Panc1 (cell line): ENCODE results near the gene KRT5.

Experiments
- POLR2AphosphoS5 ChIP-seq: IDR thresholded peaks from 2 replicates; pipeline ENCODE4 v1.6.1; 2012; ENCODE audit warnings: mild to moderate bottlenecking, low read depth, low read length, moderate library complexity
- SIN3A ChIP-seq: IDR thresholded peaks from 2 replicates; pipeline ENCODE4 v1.6.1; 2012; ENCODE audit warnings: low read depth, mild to moderate bottlenecking, low read length, moderate library complexity, borderline replicate concordance; ENCODE audit not compliant: insufficient read depth
- TCF7L2 ChIP-seq: IDR thresholded peaks from 2 replicates; pipeline ENCODE4 v1.6.1; 2011; ENCODE audit warnings: mild to moderate bottlenecking, low read depth, low read length, inconsistent platforms
- TF ChIP-seq, protein P1 (sequence below): fragments of 450-650 bp; IDR thresholded peaks from 2 replicates; pipeline ENCODE4 v1.5.1; 2017; ENCODE audit warnings: mild to moderate bottlenecking
- TF ChIP-seq, protein P2 (sequence below), 2 experiments: IDR thresholded peaks; 2 replicates each; pipeline ENCODE4 v1.6.1; 2011 to 2012; ENCODE audit warnings: low read depth in 2 of 2, control low read depth in 1 of 2, low read length in 1 of 2, mild to moderate bottlenecking in 1 of 2, moderate library complexity in 1 of 2; ENCODE audit not compliant: insufficient read depth in 1 of 2

DNA sequence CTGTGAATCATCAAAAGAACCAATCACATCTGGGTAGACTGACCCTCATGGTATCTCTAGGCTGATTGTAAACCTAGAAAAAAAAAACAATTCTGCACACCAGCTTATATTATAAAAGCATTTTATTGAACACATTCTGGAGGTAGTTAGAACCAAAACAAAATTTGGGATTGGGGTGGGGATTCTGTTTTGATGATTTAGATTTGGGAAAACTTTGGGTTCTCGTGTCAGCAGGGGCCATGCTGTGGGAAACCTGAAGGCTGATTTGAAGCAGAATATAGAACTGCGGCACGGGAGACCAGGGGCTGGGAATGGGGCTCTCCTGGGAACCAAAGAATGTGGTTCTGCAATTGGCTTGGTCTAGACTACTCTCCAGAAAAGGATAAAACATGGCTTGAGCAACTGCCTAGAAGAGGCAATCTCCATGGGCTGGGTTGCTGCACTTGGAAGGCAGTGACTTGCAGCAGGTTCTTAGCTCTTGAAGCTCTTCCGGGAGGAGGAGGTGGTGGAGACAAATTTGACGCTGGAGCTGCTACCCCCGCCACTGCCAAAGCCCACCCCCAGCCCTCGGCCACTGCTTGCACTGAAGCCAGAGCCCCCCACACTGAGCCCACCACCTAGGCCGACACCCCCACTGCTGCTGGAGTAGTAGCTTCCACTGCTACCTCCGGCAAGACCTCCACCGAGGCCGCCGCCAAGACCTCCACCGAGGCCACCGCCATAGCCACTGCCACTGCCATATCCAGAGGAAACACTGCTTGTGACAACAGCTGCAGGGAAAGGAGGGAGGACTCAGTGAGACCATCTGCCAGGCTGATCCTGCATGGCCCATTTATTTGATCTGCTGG is 5.5 kb downstream of the KRT5 start:
- TF ChIP-seq, protein P1, sequence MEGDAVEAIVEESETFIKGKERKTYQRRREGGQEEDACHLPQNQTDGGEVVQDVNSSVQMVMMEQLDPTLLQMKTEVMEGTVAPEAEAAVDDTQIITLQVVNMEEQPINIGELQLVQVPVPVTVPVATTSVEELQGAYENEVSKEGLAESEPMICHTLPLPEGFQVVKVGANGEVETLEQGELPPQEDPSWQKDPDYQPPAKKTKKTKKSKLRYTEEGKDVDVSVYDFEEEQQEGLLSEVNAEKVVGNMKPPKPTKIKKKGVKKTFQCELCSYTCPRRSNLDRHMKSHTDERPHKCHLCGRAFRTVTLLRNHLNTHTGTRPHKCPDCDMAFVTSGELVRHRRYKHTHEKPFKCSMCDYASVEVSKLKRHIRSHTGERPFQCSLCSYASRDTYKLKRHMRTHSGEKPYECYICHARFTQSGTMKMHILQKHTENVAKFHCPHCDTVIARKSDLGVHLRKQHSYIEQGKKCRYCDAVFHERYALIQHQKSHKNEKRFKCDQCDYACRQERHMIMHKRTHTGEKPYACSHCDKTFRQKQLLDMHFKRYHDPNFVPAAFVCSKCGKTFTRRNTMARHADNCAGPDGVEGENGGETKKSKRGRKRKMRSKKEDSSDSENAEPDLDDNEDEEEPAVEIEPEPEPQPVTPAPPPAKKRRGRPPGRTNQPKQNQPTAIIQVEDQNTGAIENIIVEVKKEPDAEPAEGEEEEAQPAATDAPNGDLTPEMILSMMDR = no peak
- no peak for TF ChIP-seq POLR2AphosphoS5
- no peak for TF ChIP-seq SIN3A
- no peak for TF ChIP-seq TCF7L2
- TF ChIP-seq, protein P2, sequence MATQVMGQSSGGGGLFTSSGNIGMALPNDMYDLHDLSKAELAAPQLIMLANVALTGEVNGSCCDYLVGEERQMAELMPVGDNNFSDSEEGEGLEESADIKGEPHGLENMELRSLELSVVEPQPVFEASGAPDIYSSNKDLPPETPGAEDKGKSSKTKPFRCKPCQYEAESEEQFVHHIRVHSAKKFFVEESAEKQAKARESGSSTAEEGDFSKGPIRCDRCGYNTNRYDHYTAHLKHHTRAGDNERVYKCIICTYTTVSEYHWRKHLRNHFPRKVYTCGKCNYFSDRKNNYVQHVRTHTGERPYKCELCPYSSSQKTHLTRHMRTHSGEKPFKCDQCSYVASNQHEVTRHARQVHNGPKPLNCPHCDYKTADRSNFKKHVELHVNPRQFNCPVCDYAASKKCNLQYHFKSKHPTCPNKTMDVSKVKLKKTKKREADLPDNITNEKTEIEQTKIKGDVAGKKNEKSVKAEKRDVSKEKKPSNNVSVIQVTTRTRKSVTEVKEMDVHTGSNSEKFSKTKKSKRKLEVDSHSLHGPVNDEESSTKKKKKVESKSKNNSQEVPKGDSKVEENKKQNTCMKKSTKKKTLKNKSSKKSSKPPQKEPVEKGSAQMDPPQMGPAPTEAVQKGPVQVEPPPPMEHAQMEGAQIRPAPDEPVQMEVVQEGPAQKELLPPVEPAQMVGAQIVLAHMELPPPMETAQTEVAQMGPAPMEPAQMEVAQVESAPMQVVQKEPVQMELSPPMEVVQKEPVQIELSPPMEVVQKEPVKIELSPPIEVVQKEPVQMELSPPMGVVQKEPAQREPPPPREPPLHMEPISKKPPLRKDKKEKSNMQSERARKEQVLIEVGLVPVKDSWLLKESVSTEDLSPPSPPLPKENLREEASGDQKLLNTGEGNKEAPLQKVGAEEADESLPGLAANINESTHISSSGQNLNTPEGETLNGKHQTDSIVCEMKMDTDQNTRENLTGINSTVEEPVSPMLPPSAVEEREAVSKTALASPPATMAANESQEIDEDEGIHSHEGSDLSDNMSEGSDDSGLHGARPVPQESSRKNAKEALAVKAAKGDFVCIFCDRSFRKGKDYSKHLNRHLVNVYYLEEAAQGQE (IDR thresholded peaks at IDR 0.05; ENCODE audit: insufficient read depth in 1 of 2, low read depth in 2 of 2, low read length in 1 of 2) = no peak
